GM18526 (cell line): Measurements from ENCODE around the gene CHD1L.

Experiments
- POLR2A ChIP-seq: IDR thresholded peaks from 3 replicates; pipeline ENCODE4 v1.6.1; 2011; ENCODE audit not compliant: insufficient read length; ENCODE audit errors: extremely low read depth

The CHD1L gene

GRCh38 chr1:147242449-147243227, at the start of gene CHD1L:
Gene CHD1L, plus strand, starts transcription at chr1:147242684. Its CDS starts 20 bp downstream, at chr1:147242704.
- peak; percentile 71 for TF ChIP-seq POLR2A

GRCh38 chr1:147201276-147201675, 41.2 kb upstream of the CHD1L start:
- no peak for TF ChIP-seq POLR2A

- TF ChIP-seq POLR2A: no peak
These were observed 40.7 kb upstream of the CHD1L start for GRCh38 chr1:147201786-147202185.

GRCh38 chr1:147202576-147202975, 39.9 kb upstream of the CHD1L start:
- no peak for TF ChIP-seq POLR2A

- no peak for TF ChIP-seq POLR2A
These were observed 38.4 kb upstream of the CHD1L start for GRCh38 chr1:147204080-147204479.

GRCh38 chr1:147207192-147207591, 35.3 kb upstream of the CHD1L start:
- no peak for TF ChIP-seq POLR2A

GRCh38 chr1:147208619-147209018, 33.9 kb upstream of the CHD1L start:
- TF ChIP-seq POLR2A: no peak

GRCh38 chr1:147209825-147210821, 32.4 kb upstream of the CHD1L start:
- TF ChIP-seq POLR2A: no peak

- TF ChIP-seq POLR2A: no peak
These were observed 31.5 kb upstream of the CHD1L start for GRCh38 chr1:147210987-147211386.

- TF ChIP-seq POLR2A: no peak
These were observed 30.9 kb upstream of the CHD1L start for GRCh38 chr1:147211577-147211976.

- TF ChIP-seq POLR2A: no peak
These were observed 29.2 kb upstream of the CHD1L start for GRCh38 chr1:147213271-147213670.

- no peak for TF ChIP-seq POLR2A
These were observed 28.2 kb upstream of the CHD1L start for GRCh38 chr1:147214325-147214724.

GRCh38 chr1:147214842-147215539, 27.5 kb upstream of the CHD1L start:
- no peak for TF ChIP-seq POLR2A

- TF ChIP-seq POLR2A: no peak
These were observed 27.0 kb upstream of the CHD1L start for GRCh38 chr1:147215540-147215916.

- no peak for TF ChIP-seq POLR2A
These were observed 26.4 kb upstream of the CHD1L start for GRCh38 chr1:147216124-147216523.

- TF ChIP-seq POLR2A: no peak
These were observed 25.3 kb upstream of the CHD1L start for GRCh38 chr1:147217141-147217540.

- no peak for TF ChIP-seq POLR2A
These were observed 23.9 kb upstream of the CHD1L start for GRCh38 chr1:147218606-147219005.
